Measurements from ENCODE around the gene CEP131. TPM values are rescaled to one million over a fixed set of nuclear protein-coding genes. Genes with fewer than 3 reads are reported as not detected.
A peak's percentile ranks its signal among the peaks of the same experiment; 100 is the strongest.

Gene CEP131
- total RNA-seq, 1 donor from 2014 or later: 13.0 TPM

DNA sequence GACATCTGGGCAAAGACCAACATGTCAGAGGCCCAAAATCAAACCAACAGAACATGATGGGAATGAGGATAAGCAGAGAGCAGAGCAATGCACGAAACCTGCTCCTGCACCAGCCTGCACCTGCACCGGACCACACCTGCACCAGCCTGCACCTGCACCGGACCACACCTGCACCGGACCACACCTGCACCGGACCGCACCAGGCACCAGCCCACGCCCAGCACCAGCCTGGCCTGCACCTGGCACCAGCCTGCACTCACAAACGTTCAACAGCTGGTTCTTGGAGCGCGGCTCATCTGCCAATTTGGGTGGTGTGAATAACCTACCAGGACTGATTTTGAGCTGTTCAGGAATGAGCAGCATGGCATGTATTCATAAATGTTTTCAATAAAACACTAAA lies 18.2 kb downstream of the CEP131 start:
- FAIRE-seq (no peak), DNase-seq (ENCODE audit: low spot score in 2 of 2) (no peak)

DNA sequence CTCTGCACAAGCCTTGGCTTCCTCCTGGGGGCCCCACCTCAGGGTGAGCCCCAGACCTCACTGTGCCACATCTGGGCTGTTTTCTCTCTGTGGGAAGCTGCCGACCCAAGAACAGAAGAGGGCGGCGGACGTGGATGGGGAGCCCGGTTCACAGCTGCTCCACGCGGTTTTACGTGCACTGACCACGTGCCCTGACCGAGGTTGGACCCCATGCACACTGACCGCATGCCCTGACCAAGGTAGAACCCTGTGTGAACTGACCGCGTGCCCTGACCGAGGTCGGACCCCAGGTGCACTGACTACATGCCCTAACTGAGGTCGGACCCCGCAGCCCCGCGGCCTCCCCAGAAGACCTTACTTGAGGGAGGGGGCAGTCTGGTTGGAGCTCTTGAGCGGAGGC lies 19.6 kb downstream of the CEP131 start:
- FAIRE-seq (no peak), DNase-seq (ENCODE audit: low spot score in 2 of 2) (no peak)

DNA sequence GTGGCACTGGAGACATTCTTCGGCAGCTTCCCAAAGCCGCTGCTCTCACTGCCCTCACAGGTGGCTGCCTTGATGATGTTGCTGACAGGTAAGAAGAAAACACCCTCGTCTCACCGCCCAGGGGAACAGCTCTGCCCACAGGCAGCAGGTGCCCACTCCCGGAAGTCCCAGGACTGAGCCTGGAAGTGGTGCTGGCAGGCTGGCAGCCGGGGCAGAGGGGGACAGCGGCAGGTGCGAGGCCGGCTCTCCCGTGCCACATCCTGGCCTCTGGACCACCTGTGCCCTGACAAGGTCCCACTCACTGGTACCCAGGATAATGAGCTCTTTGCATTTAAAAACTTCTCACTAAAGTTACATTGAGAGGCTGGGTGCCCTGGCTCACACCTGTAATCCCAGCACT lies 20.4 kb downstream of the CEP131 start:
- DNase-seq (ENCODE audit: low spot score in 2 of 2) (no peak), FAIRE-seq (no peak)

DNA sequence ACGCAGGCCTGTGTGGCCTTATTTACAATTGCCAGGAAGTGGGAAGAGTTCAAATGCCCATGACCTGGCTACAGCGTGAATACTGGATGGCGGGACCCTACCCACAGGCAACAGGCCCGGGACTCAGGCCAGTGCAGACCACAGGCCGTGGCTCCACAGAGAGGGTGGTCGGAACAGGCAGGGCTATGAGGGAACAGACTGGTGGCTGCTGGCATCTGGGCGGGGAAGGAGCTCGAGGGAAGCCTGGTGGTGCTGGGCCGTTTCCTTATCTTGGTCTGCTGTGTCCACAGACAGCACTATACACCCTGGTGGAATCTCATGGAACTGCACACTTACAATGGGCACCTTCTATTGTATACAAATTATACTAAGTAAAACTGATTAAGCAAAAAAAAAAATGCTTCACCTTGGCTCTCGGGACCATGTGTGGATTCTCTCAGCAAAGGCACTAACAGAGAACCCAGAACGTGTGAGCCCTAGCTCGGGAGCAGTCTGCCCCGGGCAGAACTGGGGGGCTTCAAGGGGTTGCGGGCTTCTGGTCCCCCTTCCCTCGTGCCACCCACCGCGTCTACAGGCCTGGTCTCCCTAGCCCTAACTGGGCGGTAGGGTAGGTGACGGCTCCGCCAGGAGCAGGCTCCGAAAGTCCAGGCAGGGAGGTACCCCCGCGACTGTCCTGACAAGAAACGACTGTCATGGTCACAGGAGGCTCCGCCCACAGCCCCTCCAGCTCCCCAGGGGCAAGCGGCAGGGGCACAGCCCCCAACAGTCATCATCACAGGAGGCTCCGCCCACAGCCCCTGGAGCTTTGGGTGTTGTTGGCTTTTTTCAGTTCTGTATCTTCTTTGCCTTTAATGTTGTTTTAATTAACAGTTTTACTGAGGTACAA lies 21.8 kb downstream of the CEP131 start:
- FAIRE-seq: no peak

DNA sequence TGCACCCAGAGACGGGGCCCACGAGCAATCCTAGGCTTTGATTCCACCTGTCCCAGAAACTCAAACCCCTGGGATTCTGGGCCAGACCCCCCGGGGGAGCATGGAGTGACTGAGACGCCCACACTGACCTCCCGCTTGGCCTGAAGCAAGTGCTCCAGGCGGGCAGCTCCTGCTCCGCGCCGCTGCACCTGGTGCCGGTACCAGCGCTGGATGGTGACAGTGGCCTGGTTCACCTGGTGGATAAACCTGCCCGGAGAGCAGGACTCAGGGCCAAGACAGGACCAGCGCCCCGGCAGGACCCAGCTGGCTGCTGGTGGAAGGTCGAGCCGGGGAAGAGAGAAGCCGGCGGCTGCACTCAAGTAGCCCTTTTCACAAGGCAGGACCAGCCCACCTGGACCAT lies 22.6 kb downstream of the CEP131 start:
- no peak for DNase-seq (ENCODE audit: low spot score in 2 of 2)
- FAIRE-seq: no peak

More for the DNA sequence above, 21.8 kb downstream of the CEP131 start:
- DNase-seq (ENCODE audit: low spot score in 2 of 2): peak; percentile 81 to 89

DNA sequence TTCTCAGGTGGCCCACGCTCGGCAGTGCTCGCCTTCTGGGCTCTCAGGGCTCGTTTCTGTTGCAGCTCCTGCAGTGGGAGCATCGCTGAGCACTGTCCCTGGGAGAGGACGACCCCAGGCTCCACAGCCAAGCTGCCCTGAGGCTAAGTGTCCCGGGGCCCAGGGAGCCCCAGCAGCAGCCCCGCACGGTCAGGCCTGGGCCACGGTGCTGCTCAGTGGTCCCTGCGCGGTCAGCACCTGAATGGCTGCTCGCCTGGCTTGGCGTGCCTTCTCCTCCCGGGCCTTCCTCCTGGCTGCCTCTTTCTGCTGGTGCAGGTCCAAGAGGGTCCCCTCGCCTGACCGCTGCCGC lies 23.3 kb downstream of the CEP131 start:
- DNase-seq (ENCODE audit: low spot score in 2 of 2) (no peak), FAIRE-seq (no peak)

DNA sequence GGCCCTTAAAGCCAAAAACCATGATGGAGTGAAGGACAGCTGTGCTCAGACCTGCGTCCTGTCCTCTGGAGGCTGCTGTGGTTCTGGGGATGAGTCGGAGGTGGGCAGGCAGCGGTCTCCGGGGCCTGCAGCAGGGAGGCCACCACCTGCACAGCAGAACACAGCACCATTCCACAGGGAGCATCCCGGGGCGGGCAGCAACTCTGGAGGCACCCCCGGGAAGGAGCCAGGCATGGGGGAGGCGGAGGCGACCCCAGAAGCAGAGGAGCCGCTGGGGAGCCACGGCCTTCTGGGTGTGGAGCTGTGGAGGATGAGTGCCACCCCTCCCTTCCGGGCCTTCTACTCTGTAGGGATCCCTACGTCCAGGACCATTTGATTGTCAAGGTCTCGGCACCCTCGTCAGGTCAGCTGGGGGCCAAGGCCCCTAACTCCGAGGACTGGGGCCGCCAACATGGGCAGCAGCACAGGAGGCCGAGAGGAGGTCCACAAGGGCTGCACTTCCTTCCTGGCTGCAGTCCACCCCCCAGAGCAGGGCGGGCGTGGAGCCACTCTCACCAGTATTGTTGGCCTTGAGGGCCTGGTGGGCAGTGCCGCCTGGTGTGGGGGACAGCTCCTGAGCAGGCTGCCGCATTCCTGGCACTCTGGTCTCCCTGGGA lies 23.8 kb downstream of the CEP131 start:
- DNase-seq (ENCODE audit: low spot score in 2 of 2) (no peak), FAIRE-seq (no peak)

DNA sequence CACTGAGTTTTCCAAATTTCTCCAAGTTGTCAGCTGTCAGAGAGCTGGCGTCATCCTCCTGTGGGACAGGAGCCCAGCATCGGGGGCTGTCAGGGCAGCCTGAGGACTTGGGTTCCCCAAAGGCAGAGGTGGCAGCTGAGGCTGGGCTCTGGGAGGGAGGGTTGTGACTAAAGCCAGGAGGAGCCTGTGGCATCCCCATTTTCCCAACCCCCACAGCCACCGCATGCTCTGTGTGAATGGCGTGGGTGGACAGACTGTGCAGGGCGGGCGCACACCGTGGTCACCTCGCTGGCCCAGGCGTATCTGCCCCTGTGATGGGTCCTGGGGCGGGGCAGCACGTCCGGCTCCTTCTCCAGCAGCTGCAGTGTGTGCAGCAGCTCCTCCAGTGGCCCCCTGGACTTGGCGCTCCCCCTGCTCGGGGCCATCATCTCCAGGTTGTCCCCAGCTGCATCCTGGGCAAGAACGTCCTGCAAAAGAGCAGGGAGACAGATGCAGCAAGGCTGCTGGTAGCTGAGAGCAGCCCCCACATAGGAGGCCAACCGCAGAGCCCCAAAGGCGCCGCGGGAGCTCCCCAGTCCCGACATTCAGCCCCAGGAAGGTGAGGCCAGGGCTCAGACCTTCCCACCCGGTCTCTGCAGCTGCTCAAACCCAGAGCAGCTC lies 24.8 kb downstream of the CEP131 start:
- DNase-seq (ENCODE audit: low spot score in 2 of 2) (no peak), FAIRE-seq (no peak)

DNA sequence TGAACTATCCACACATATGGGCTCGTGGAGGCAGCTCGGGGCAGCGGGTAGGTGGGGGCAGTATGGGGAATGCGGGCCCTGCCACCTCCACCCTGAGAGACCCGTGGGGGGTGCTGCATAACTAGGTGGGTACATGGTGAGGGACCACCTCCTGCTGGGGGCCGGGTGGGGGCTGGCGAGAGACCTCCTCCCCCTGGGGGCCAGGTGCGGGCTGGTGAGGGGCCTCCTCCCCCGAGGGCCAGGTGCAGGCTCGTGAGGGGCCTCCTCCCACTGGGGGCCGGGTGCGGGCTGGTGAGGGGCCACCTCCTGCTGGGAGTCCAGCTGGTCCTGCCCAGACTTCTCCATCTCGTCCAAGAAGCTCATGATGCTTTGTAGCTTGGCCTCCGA lies 25.4 kb downstream of the CEP131 start:
- no peak for DNase-seq (ENCODE audit: low spot score in 2 of 2)
- no peak for FAIRE-seq

DNA sequence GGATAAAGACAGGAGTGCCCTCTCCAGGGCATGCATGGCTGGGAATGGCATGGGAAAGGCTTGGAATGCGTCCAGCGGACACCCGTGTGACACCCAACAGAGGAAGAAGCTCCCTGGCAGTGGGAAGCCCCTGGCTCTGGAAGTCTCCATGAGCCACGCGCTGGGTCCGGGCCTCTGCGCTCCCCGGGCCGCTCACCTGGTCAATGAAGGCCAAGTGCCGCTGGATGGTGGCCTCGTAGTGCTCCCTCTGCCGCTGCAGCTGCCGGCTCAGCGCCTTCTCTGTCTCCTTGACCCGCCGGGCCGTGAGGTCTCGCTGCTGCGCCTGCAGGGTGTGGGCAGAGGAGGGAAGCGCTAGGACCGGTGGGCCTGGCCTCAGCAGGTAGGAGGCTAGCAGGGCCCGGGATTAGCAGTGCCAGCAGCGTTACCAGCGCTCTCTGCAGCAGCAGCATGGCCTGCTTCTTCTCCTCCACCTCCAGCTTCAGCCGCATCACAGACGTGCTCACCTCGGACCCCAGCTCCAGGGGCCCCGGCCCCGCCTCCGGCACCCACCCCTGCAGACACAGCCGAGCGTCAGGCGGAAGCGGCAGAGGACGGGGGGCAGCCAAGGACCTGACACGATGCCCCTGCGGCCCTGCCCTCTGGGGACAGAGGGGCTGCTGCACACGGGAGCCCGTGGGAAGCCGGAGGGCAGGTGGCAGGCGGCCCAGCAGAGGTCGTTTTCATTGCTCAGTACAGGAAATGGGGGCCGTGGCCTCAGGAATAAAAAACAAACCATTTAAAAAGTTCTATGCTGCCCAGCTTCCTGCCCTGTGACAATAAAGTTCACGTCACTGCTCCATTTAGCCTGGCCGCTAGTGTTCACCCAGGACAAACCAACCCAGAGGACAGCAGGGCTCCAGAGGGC lies 26.0 kb downstream of the CEP131 start:
- DNase-seq (ENCODE audit: low spot score in 2 of 2): no peak
- no peak for FAIRE-seq

DNA sequence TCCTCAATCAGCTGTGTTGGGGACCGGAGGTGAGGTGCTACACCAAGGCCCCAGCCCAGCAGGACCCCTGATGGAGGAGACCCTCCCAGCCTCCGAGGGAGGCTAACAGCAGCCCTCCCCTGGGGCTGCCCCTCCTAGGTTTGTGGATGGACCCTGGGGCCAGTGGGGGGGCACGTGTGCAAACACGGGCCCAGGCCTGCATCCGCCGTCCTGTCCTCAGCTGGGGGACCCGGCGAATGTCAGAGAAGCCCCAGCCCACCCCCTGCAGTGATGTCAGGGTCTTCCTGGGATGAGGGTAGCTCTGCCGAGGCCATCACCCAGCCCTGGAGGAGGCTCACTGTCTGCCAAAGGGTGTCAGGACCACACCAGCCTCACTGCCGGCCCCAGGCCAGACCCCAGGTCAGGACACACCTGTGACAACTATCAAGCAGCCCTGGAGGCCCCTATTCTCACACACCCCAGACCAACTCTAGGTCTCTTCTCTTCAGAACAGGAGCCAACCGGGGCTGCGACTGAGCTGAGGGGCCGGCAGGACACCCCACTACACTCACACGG lies 26.7 kb downstream of the CEP131 start:
- DNase-seq (ENCODE audit: low spot score in 2 of 2) (no peak), FAIRE-seq (no peak)

DNA sequence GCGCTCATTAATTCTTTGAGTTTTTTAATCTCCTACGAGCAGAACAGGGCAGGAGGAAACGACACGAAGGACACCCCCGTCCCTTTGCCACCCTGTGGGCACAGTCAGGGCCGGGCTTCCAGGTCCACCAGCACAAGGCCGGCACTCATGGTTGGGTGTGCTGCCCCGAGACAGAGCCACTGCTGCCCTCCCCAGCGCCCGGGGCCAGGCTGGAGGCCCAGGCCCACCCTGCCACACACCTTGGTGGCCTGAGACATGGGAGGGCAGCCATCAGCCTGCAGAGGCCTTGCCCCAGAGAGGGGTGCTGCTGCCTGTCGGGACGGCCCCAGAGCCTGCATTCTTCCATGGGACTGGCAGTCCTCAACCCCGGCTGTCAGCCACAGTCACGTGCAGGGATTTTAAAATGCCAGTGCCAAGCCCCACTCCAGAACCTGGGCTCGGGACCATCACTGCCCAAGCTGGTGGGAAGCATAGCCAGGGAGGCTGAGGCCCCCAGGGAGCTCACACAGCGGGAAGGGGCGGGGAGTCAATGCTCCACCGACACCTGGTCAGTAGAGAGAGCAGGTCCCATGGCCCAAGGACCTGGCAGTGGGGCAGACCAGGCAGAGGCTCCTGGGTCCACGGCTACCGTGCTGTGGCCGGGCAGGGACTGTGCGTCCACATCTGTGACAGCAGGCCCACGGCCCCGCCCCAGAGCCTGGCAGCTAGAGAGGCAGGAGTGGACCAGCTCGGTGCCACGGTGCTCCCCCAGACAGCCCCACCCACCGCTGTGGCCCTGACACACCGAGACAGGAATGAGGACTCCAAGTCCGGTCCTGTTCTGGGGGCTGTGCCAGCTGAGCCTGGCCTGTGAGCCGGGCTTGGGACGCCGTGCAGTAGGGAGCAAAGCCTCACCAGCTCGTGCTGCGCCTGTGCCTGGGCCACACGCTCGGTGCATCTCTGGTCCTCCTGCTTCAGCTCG lies 27.5 kb downstream of the CEP131 start:
- FAIRE-seq (no peak), DNase-seq (ENCODE audit: low spot score in 2 of 2) (no peak)

DNA sequence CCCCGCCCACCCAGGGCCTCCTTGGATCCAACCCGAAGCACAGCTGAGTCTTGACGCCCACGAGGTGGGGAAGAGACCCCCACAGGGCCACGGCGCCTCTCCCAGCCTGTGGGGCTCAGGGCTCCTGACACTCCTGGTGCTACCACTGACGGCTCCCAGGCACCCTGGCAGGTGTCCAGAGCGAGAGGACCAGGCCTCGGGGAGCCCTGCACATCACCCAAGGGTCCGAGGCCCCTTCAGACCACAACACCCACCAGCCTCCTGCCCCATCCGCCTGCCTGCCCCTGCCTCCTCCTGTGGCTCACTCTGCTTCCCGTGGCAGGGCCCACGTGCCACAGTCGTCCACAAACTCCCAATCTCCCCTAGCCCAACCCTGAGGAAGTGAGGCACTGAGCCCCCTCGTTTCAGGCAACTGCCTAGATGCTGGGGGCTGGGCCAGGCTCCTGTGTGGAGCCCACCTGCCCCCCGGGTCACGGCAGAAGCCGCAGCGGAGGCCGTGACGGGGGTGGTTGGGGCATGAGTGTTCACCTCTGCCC lies 28.5 kb downstream of the CEP131 start:
- no peak for DNase-seq (ENCODE audit: low spot score in 2 of 2)
- no peak for FAIRE-seq

DNA sequence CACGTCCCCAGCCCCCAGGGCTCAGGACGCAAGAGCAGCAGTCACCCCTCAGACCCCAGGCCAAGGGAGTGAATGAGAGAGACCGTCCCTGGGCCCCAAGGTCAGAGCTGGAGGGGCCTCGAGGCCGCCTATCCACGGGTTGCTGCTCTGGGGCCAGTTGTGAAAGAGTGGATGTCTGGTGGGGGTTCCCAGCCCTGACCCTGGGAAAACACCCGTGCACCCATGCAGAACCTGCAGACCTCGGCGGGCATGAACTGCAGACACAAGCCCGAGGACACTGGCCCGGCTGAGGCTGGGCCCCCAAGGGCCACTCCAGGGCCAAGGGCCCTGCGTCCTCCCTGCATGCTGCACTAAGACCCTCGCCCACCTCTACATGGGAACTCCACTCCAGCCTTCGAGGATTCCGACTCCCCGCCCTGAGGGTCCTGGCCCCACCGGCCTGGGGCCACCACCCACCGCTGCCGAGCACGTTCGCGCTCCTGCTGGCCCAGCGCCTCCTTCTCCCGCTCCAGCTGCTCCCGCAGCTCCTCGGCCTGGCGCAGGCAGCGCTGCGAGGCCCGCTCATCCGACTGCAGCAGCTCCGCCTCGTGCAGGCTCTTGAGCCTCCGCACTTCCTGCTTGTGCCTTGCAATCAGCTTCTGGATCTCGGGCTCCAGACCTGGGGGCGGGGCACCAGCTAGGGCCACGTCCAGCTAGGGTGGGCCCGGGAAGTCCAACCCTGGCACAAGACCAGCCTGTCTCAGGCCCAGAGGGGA lies 29.1 kb downstream of the CEP131 start:
- DNase-seq (ENCODE audit: low spot score in 2 of 2): no peak
- FAIRE-seq: no peak

DNA sequence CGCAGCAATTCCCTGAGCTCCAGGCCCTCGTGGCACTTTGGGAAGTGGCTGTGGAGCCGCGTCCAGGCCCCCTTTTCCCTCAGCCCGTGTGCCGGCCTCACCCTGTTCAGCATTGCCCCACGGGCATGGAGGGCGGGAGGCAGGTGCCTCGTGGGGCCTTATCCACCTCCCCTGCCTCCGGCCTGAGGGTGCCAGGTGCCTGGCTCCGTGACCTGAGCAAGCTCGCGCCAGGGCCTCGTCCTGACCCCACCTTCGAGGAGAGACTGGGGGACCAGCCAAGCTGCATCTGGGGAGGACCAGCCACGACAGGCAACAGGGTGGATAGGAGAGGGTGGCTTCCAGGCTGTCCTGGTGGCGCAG lies 29.7 kb downstream of the CEP131 start:
- DNase-seq (ENCODE audit: low spot score in 2 of 2) (no peak), FAIRE-seq (no peak)

DNA sequence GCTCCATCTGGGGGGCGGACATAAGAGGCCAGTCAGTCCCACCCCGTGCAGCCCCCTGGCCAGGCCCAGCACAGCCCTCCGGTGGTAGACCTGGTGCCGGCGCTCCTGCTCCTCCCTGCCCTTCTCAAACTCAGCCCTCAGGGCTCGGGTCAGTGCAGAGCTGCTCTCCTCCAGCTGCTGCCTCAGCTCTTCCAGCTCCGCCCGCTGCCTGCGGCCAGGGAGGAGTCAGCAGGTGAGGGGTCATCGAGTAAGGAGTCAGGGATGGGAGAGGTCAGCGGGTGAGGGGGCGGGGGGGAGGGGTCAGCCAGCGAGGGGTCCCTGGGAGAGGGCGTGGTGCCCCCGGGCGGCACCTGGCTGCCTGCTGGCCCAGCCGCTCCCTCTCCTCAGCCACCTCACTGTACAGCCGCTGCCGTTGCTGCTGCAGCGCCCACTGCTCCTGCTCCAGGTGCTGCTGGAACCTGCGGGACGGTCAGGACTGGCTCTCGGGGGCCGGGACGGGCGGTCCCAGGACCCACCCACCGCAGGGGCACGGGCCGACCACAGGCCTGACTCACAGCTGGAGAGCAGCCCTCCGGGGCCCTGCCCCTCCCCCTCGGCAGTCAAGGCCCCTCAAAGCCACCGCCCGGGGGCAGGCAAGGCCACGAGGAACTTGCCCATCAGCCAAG lies 30.2 kb downstream of the CEP131 start:
- DNase-seq (ENCODE audit: low spot score in 2 of 2): no peak
- no peak for FAIRE-seq

DNA sequence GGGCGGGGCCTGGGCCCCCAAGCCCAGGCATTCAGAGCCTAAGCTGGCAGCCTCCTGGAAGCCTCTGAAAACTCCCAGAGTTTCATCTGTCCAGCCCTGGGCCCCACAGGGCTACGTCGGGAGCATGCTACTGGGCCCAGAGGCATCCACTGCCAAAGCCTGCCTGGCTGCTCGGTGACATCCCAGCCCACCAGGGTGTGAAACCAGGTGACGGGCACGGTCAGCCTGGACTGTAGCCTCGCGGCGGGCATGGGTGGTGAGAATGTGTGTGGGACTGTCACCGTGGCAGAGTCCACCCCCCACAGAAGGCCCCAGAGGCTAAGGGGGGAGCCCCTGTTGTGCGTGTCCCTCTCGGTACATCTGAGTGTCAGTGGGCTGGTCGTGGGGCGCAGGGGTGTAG lies 31.1 kb downstream of the CEP131 start:
- DNase-seq (ENCODE audit: low spot score in 2 of 2): no peak
- no peak for FAIRE-seq

DNA sequence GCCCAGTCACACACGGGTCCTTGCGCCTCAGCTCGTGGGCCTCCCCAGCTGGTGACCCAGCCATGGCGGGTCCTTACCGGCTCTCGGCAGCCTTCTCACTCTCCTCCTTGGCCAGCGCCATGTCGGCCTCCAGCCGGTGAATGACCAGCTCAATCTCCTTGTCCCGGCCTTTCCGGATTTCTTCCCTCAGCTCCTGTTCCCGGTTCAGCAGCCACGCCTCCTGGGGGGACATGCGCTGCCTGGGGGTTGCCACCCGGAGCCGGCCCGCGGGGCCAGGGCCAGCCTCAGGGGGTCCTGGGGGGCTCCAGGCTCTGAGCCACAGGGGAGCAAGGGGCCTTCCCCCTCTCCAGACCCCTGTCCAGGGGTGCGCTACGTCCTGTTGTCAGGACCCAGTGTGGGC lies 31.6 kb downstream of the CEP131 start:
- FAIRE-seq (no peak), DNase-seq (ENCODE audit: low spot score in 2 of 2) (no peak)

Measured in frontal cortex (tissue), 4 donors.